ENCODE measurements around the gene ANOS1. TPM values are rescaled to one million over a fixed set of nuclear protein-coding genes. Genes with fewer than 3 reads are reported as not detected.

The ANOS1 gene
- total RNA-seq, 1 experiment from 2014 or later: 0.05 TPM

GRCh38 chrX:8724300-8724699, 7.6 kb downstream of the ANOS1 start:
- Mint-ChIP-seq H3K27me3 (ENCODE audit: insufficient read depth, unreplicated experiment) (no peaks in the 10 kb centered on the region), H3K27ac (ENCODE audit: low read depth, unreplicated experiment) (no peak overlapping the region)

GRCh38 chrX:8721536-8721935, 10.4 kb downstream of the ANOS1 start:
- H3K27ac Mint-ChIP-seq (ENCODE audit: low read depth, unreplicated experiment): no peak overlapping the region
- ChIA-PET CTCF (no interaction called here), POLR2A (no interaction called here)
- no peaks in the 10 kb centered on the region for H3K4me1 Mint-ChIP-seq (ENCODE audit: insufficient read depth, unreplicated experiment)
- no peak overlapping the region for H3K4me3 Mint-ChIP-seq (ENCODE audit: unreplicated experiment)
- no peak for DNase-seq (ENCODE audit: unreplicated experiment)
- intact Hi-C loops (cut with micrococcal nuclease): no loop called here
- no TSS peak for BruUV-seq (replicated peaks)
- H3K9me3 Mint-ChIP-seq (ENCODE audit: unreplicated experiment): peaks cover 14% of the 10 kb centered on the region
- TF ChIP-seq CTCF (IDR thresholded peaks at IDR 0.05; ENCODE audit: unreplicated experiment): no peak
- no peaks in the 10 kb centered on the region for H3K27me3 Mint-ChIP-seq (ENCODE audit: insufficient read depth, unreplicated experiment)
- H3K36me3 Mint-ChIP-seq (ENCODE audit: insufficient read depth, unreplicated experiment): no peaks in the 10 kb centered on the region

More at GRCh38 chrX:8724300-8724699, 7.6 kb downstream of the ANOS1 start:
- Mint-ChIP-seq H3K36me3 (ENCODE audit: insufficient read depth, unreplicated experiment) (no peaks in the 10 kb centered on the region), H3K4me3 (ENCODE audit: unreplicated experiment) (no peak overlapping the region), H3K9me3 (ENCODE audit: unreplicated experiment) (peaks cover 8% of the 10 kb centered on the region), H3K4me1 (ENCODE audit: insufficient read depth, unreplicated experiment) (no peaks in the 10 kb centered on the region)
- DNase-seq (ENCODE audit: unreplicated experiment): no peak
- no TSS peak for BruUV-seq (replicated peaks)
- intact Hi-C loops (cut with micrococcal nuclease): no loop called here
- POLR2A ChIA-PET: interaction anchor here (0.7 kb wide), 1 partner anchor 10 kb away, joined by 3 read pairs; no protein-coding TSS in a partner anchor
- no peak for TF ChIP-seq CTCF (IDR thresholded peaks at IDR 0.05; ENCODE audit: unreplicated experiment)
- CTCF ChIA-PET: interaction anchor here (0.7 to 0.9 kb wide), 3 partner anchors 14 to 51 kb away, joined by 3 to 5 read pairs (median 3); no protein-coding TSS in a partner anchor

GRCh38 chrX:8720136-8720535, 11.8 kb downstream of the ANOS1 start:
- H3K27ac Mint-ChIP-seq (ENCODE audit: low read depth, unreplicated experiment): no peak overlapping the region
- no peak overlapping the region for H3K4me3 Mint-ChIP-seq (ENCODE audit: unreplicated experiment)
- no TSS peak for BruUV-seq (replicated peaks)
- no peak for TF ChIP-seq CTCF (IDR thresholded peaks at IDR 0.05; ENCODE audit: unreplicated experiment)
- intact Hi-C loops (cut with micrococcal nuclease): no loop called here
- no peaks in the 10 kb centered on the region for H3K4me1 Mint-ChIP-seq (ENCODE audit: insufficient read depth, unreplicated experiment)
- POLR2A ChIA-PET: no interaction called here
- CTCF ChIA-PET: interaction anchor here (0.6 kb wide), 1 partner anchor 22 kb away, joined by 3 read pairs; no protein-coding TSS in a partner anchor
- DNase-seq (ENCODE audit: unreplicated experiment): no peak
- H3K27me3 Mint-ChIP-seq (ENCODE audit: insufficient read depth, unreplicated experiment): no peaks in the 10 kb centered on the region
- H3K9me3 Mint-ChIP-seq (ENCODE audit: unreplicated experiment): peaks cover 14% of the 10 kb centered on the region
- no peaks in the 10 kb centered on the region for H3K36me3 Mint-ChIP-seq (ENCODE audit: insufficient read depth, unreplicated experiment)

GRCh38 chrX:8717354-8717753, 14.6 kb downstream of the ANOS1 start:
- POLR2A ChIA-PET: no interaction called here
- Mint-ChIP-seq H3K27ac (ENCODE audit: low read depth, unreplicated experiment) (no peak overlapping the region), H3K4me3 (ENCODE audit: unreplicated experiment) (no peak overlapping the region), H3K9me3 (ENCODE audit: unreplicated experiment) (peaks cover 6% of the 10 kb centered on the region), H3K36me3 (ENCODE audit: insufficient read depth, unreplicated experiment) (no peaks in the 10 kb centered on the region), H3K27me3 (ENCODE audit: insufficient read depth, unreplicated experiment) (no peaks in the 10 kb centered on the region), H3K4me1 (ENCODE audit: insufficient read depth, unreplicated experiment) (no peaks in the 10 kb centered on the region)
- BruUV-seq (replicated peaks): no TSS peak
- CTCF ChIA-PET: interaction anchor here (0.7 kb wide), 1 partner anchor 720 kb away, joined by 5 read pairs; no protein-coding TSS in a partner anchor
- no peak for TF ChIP-seq CTCF (IDR thresholded peaks at IDR 0.05; ENCODE audit: unreplicated experiment)
- DNase-seq (ENCODE audit: unreplicated experiment): no peak
- intact Hi-C loops (cut with micrococcal nuclease): no loop called here
